GM21717 (cell line): ENCODE data around the gene SLC2A13.
"Not testable (repeated sequence)": the region's sequence is repeated elsewhere in the genome, so short reads cannot be mapped to it uniquely, and the experiment has no call there.

Experiments used
- ATAC-seq: cut with Tn5 transposase; IDR thresholded peaks from one replicate; pipeline ENCODE4 v1.9.1; 2021; ENCODE audit warnings: mild to moderate bottlenecking, moderate library complexity; ENCODE audit not compliant: unreplicated experiment

The SLC2A13 gene

GRCh38 chr12:39935839-39936238 lies 170.0 kb downstream of the SLC2A13 start:
- ATAC-seq: no peak

- no peak for ATAC-seq
Observed at GRCh38 chr12:39935275-39935674, 170.6 kb downstream of the SLC2A13 start.

- ATAC-seq: no peak
Observed at GRCh38 chr12:39931857-39932256, 174.0 kb downstream of the SLC2A13 start.

GRCh38 chr12:39931231-39931630 lies 174.7 kb downstream of the SLC2A13 start:
- ATAC-seq: no peak

GRCh38 chr12:39930101-39930500 lies 175.8 kb downstream of the SLC2A13 start:
- ATAC-seq: no peak

- no peak for ATAC-seq
Observed at GRCh38 chr12:39928181-39928899, 177.5 kb downstream of the SLC2A13 start.

- ATAC-seq: no peak
Observed at GRCh38 chr12:39923364-39923763, 182.5 kb downstream of the SLC2A13 start.

- ATAC-seq: not testable (repeated sequence)
Observed at GRCh38 chr12:39922598-39922997, 183.3 kb downstream of the SLC2A13 start.

- ATAC-seq: no peak
Observed at GRCh38 chr12:39920647-39921046, 185.2 kb downstream of the SLC2A13 start.

- no peak for ATAC-seq
Observed at GRCh38 chr12:39920222-39920621, 185.7 kb downstream of the SLC2A13 start.

- no peak for ATAC-seq
Observed at GRCh38 chr12:39919790-39920189, 186.1 kb downstream of the SLC2A13 start.

- ATAC-seq: no peak
Observed at GRCh38 chr12:39915249-39915648, 190.6 kb downstream of the SLC2A13 start.

GRCh38 chr12:39912211-39912980 lies 193.5 kb downstream of the SLC2A13 start:
- ATAC-seq: no peak

GRCh38 chr12:39906237-39906636 lies 199.6 kb downstream of the SLC2A13 start:
- ATAC-seq: no peak

- ATAC-seq: no peak
Observed at GRCh38 chr12:39905152-39905551, 200.7 kb downstream of the SLC2A13 start.

- no peak for ATAC-seq
Observed at GRCh38 chr12:39902821-39903220, 203.1 kb downstream of the SLC2A13 start.

- no peak for ATAC-seq
Observed at GRCh38 chr12:39897315-39897714, 208.6 kb downstream of the SLC2A13 start.

- ATAC-seq: not testable (repeated sequence)
Observed at GRCh38 chr12:39893388-39893787, 212.5 kb downstream of the SLC2A13 start.

- ATAC-seq: no peak
Observed at GRCh38 chr12:39892146-39892545, 213.7 kb downstream of the SLC2A13 start.

GRCh38 chr12:39887856-39888255 lies 218.0 kb downstream of the SLC2A13 start:
- no peak for ATAC-seq

- no peak for ATAC-seq
Observed at GRCh38 chr12:39886106-39886505, 219.8 kb downstream of the SLC2A13 start.

- no peak for ATAC-seq
Observed at GRCh38 chr12:39884616-39885125, 221.2 kb downstream of the SLC2A13 start.
